HepG2 (cell line): Measurements from ENCODE around the gene RCBTB2. TPM values are rescaled to one million over a fixed set of nuclear protein-coding genes. Genes with fewer than 3 reads are reported as not detected.

Source experiments
- BORCS8-MEF2B ChIP-seq: sonication (generic); formaldehyde crosslinking; IDR thresholded peaks from 2 replicates; pipeline ENCODE4 v1.8.0; 2022; ENCODE audit warnings: mild to moderate bottlenecking, missing genetic modification reagents
- GATA4 ChIP-seq: sonication (generic); IDR thresholded peaks from 2 replicates; pipeline ENCODE4 v1.6.1; 2016; ENCODE audit warnings: antibody characterized with exemption, low read depth, borderline replicate concordance
- ISX ChIP-seq: sonication (generic); formaldehyde crosslinking; conservative IDR thresholded peaks from 2 replicates; pipeline ENCODE4 v1.5.0; 2020; ENCODE audit warnings: missing genetic modification reagents
- MED8 ChIP-seq: sonication (generic); formaldehyde crosslinking; IDR thresholded peaks from 2 replicates; pipeline ENCODE4 v1.8.1; 2023; ENCODE audit warnings: mild to moderate bottlenecking, missing genetic modification reagents; ENCODE audit not compliant: insufficient replicate concordance
- MXD1 ChIP-seq: sonication (generic); formaldehyde crosslinking; IDR thresholded peaks from 2 replicates; pipeline ENCODE4 v1.4.0; 2020; ENCODE audit warnings: mild to moderate bottlenecking, missing genetic modification reagents
- MXD3 ChIP-seq: IDR thresholded peaks from 2 replicates; pipeline ENCODE4 v1.6.1; 2016; ENCODE audit warnings: mild to moderate bottlenecking, missing biosample characterization, missing genetic modification reagents
- PAXIP1 ChIP-seq: sonication (generic); formaldehyde crosslinking; conservative IDR thresholded peaks from 2 replicates; pipeline ENCODE4 v1.4.0; 2020; ENCODE audit warnings: mild to moderate bottlenecking, missing genetic modification reagents, moderate library complexity
- PHF8 ChIP-seq: sonication (generic); formaldehyde crosslinking; IDR thresholded peaks from 2 replicates; pipeline ENCODE4 v1.5.0; 2020; ENCODE audit warnings: missing genetic modification reagents
- POLR2G ChIP-seq: fragments of 200-400 bp; formaldehyde crosslinking; IDR thresholded peaks from 2 replicates; pipeline ENCODE4 v1.6.1; 2018; ENCODE audit warnings: mild to moderate bottlenecking, low read depth, low read length, moderate library complexity
- RARA ChIP-seq: IDR thresholded peaks from 2 replicates; pipeline ENCODE4 v1.6.1; 2016; ENCODE audit warnings: missing genetic modification reagents, missing compliant biosample characterization
- SMYD3 ChIP-seq: sonication (generic); formaldehyde crosslinking; IDR thresholded peaks from 2 replicates; pipeline ENCODE4 v1.8.1; 2023; ENCODE audit warnings: mild to moderate bottlenecking, missing genetic modification reagents
- TSC22D2 ChIP-seq: sonication (generic); formaldehyde crosslinking; IDR thresholded peaks from 2 replicates; pipeline ENCODE4 v1.5.1; 2020; ENCODE audit warnings: missing genetic modification reagents, mild to moderate bottlenecking, borderline replicate concordance
- ZFP90 ChIP-seq: sonication (generic); formaldehyde crosslinking; IDR thresholded peaks from 2 replicates; pipeline ENCODE4 v1.8.0; 2022; ENCODE audit warnings: missing genetic modification reagents, mild to moderate bottlenecking, inconsistent platforms, borderline replicate concordance
- ZGPAT ChIP-seq: IDR thresholded peaks from 2 replicates; pipeline ENCODE4 v1.6.1; 2016; ENCODE audit warnings: mild to moderate bottlenecking
- ZNF264 ChIP-seq: sonication (generic); formaldehyde crosslinking; IDR thresholded peaks from 2 replicates; pipeline ENCODE4 v1.4.0; 2020; ENCODE audit warnings: missing genetic modification reagents
- ZNF337 ChIP-seq: sonication (generic); formaldehyde crosslinking; IDR thresholded peaks from 2 replicates; pipeline ENCODE4 v1.5.1; 2020; ENCODE audit warnings: missing genetic modification reagents, low read depth, mild to moderate bottlenecking, borderline replicate concordance
- ZNF777 ChIP-seq: sonication (generic); formaldehyde crosslinking; IDR thresholded peaks from 2 replicates; pipeline ENCODE4 v1.4.0; 2020; ENCODE audit warnings: missing genetic modification reagents
- ZZZ3 ChIP-seq: sonication (generic); formaldehyde crosslinking; IDR thresholded peaks from 2 replicates; pipeline ENCODE4 v1.4.0; 2020; ENCODE audit warnings: missing genetic modification reagents, mild to moderate bottlenecking, borderline replicate concordance
- polyA plus RNA-seq, 8 experiments: library from polyadenylated mRNA; depleted of rRNA in 3 of 8; stranded (reverse) in 7 of 8; unstranded in 1 of 8; fragments of >200 nt; fragmentation: Illumina TruSeq in 4 of 8; extraction: Trizol in 4 of 8; gene quantifications; 2 replicates each; pipeline versions ENCODE4 v1.2.1 to v1.2.3, GENCODE V29; 2011 to 2016; ENCODE audit warnings: low read depth in 4 of 8, missing spikeins in 1 of 8, mixed read lengths in 1 of 8; ENCODE audit not compliant: insufficient read depth in 1 of 8
- total RNA-seq, 5 experiments: library from RNA; depleted of rRNA; stranded (reverse); fragments of >200 nt; fragmentation: Illumina TruSeq; extraction: Trizol; gene quantifications; 2 replicates each; pipeline ENCODE4 v1.2.3, GENCODE V29; 2016; ENCODE audit warnings: low read depth in 1 of 5
- TF ChIP-seq, protein P1 (sequence below): IDR thresholded peaks from 2 replicates; pipeline ENCODE4 v1.6.1; 2016; ENCODE audit warnings: missing genetic modification reagents, missing compliant biosample characterization
- TF ChIP-seq, protein P2 (sequence below): sonication (generic); formaldehyde crosslinking; IDR thresholded peaks from 2 replicates; pipeline ENCODE4 v1.8.0; 2022; ENCODE audit warnings: missing genetic modification reagents, mild to moderate bottlenecking, inconsistent platforms, borderline replicate concordance

The RCBTB2 gene
- total and polyA plus RNA-seq, 2 of the 13 experiments (the other 11 are each of a cell fraction or from before 2014, with no cell fraction given): 1.9 to 2.7 TPM

DNA sequence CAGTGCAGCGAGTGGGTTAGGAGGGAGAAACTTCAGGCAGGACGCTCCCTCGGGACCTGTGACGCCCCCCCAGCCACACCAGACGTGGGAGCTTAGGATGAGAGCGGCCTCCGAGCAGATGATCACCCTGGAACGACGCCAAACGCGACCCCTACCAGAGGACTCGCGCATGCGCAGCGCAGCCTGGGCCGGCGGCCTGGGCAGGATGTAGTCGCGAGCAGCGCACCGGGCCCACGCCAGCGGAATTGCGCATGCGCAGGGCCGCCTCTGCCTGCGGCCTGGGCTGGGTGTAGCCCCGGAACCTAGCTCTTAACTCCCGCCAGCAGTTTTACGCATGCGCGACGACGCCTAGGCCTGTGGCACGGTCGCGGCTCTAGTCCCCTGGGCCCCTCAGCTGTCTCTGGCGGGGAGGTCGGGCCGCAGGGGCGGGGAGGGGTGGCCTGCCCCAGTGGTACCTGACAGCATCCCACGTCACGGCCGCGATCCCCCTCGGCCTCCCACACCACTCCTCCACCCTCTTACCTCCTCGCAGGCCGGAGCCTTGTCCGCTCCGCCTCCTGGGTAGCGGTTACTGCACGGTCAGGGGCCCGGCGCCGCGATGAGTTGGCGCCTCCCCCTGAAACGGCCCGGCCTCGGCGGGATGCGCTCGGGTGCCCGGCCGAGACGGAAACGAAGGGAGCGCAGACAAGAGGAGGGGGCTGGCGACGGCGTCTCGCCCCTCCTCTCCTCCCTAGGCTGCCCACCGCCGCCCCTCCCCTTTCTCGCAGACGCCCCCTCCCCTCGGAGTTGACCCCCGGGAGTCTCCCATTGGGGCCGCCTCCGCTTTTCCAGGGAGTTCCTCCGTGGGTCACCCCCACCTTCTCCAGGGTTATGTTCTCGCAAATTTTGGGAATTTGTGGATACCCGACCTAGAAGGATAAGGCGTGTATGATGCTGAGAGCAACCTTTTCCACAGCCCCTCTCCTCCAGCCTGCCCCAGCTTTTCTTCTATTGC lies at the start of gene RCBTB2 (continued):
- TF ChIP-seq BORCS8-MEF2B (CRISPR knock-in tag) (peak; percentile 94), ZNF337 (CRISPR knock-in tag) (no peak), ZNF264 (CRISPR knock-in tag) (peak; percentile 85), ZNF777 (CRISPR knock-in tag) (peak; percentile 73; the same call in 1 of the 2 replicates), MXD3 (CRISPR knock-in tag) (peak; percentile 90), PAXIP1 (peak; percentile 42), SMYD3 (CRISPR knock-in tag) (peak; percentile 74; the same call in 1 of the 2 replicates), MXD1 (peak; percentile 73), TSC22D2 (CRISPR knock-in tag) (peak; percentile 43; the same call in 1 of the 2 replicates), GATA4 (peak; percentile 72; the same call in 1 of the 2 replicates), MED8 (CRISPR knock-in tag) (peak; percentile 38), ISX (CRISPR knock-in tag) (peak; percentile 48), PHF8 (CRISPR knock-in tag) (peak; percentile 94), ZGPAT (CRISPR knock-in tag) (peak; percentile 77), ZZZ3 (CRISPR knock-in tag) (peak; percentile 73; the same call in 1 of the 2 replicates), ZFP90 (peak; percentile 68), POLR2G (peak; percentile 88), RARA (CRISPR knock-in tag) (no peak; the same call in 1 of the 2 replicates)
- TF ChIP-seq, protein P1, sequence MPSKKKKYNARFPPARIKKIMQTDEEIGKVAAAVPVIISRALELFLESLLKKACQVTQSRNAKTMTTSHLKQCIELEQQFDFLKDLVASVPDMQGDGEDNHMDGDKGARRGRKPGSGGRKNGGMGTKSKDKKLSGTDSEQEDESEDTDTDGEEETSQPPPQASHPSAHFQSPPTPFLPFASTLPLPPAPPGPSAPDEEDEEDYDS (CRISPR knock-in tag): peak; percentile 80
- TF ChIP-seq, protein P2, sequence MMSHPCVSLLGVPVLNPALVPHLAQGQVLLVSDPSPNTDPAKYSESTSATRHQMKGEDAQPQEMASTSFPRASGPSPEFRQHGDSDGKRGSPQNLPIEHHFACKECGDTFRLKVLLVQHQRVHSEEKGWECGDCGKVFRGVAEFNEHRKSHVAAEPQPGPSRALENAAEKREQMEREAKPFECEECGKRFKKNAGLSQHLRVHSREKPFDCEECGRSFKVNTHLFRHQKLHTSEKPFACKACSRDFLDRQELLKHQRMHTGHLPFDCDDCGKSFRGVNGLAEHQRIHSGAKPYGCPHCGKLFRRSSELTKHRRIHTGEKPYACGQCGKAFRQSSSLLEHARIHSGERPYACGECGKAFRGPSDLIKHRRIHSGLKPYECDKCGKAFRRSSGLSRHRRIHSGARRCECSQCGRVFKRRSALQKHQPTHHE (CRISPR knock-in tag): peak; percentile 77; the same call in 1 of the 2 replicates
